Pulmonary artery endothelial cell (primary cell): ENCODE measurements around the gene ZDHHC18. TPM values are rescaled to one million over a fixed set of nuclear protein-coding genes. Genes with fewer than 3 reads are reported as not detected.
"Not testable (repeated sequence)": the region's sequence is repeated elsewhere in the genome, so short reads cannot be mapped to it uniquely, and the experiment has no call there.

Experiments used
- DNase-seq: peaks from one replicate; pipeline ENCODE4 v3.0.0-alpha.2; 2011; ENCODE audit warnings: low read depth, low spot score
- total RNA-seq: library from RNA; depleted of rRNA; stranded (reverse); fragments of >200 nt; gene quantifications from 2 replicates; pipeline ENCODE4 v1.2.3, GENCODE V29; 2014

The ZDHHC18 gene
- total RNA-seq, 1 donor from 2014 or later: 6.5 TPM

GRCh38 chr1:26791148-26791547, 35.3 kb upstream of the ZDHHC18 start:
- no peak for DNase-seq

- DNase-seq: no peak
These were observed 34.9 kb upstream of the ZDHHC18 start for GRCh38 chr1:26791626-26792025.

- DNase-seq: no peak
These were observed 33.6 kb upstream of the ZDHHC18 start for GRCh38 chr1:26792924-26793323.

- no peak for DNase-seq
These were observed 32.1 kb upstream of the ZDHHC18 start for GRCh38 chr1:26794391-26794790.

GRCh38 chr1:26797627-26798026, 28.9 kb upstream of the ZDHHC18 start:
- no peak for DNase-seq

GRCh38 chr1:26799479-26800142, 26.9 kb upstream of the ZDHHC18 start:
- no peak for DNase-seq

- not testable (repeated sequence) for DNase-seq
These were observed 22.6 kb upstream of the ZDHHC18 start for GRCh38 chr1:26803932-26804331.

- not testable (repeated sequence) for DNase-seq
These were observed 16.4 kb upstream of the ZDHHC18 start for GRCh38 chr1:26810105-26810504.

GRCh38 chr1:26811057-26811456, 15.4 kb upstream of the ZDHHC18 start:
- no peak for DNase-seq

- DNase-seq: no peak
These were observed 14.8 kb upstream of the ZDHHC18 start for GRCh38 chr1:26811708-26812107.

GRCh38 chr1:26814377-26814776, 12.1 kb upstream of the ZDHHC18 start:
- no peak for DNase-seq

- no peak for DNase-seq
These were observed 11.6 kb upstream of the ZDHHC18 start for GRCh38 chr1:26814893-26815292.

GRCh38 chr1:26820784-26821269, 5.7 kb upstream of the ZDHHC18 start:
- no peak for DNase-seq

- DNase-seq: no peak
These were observed 3.6 kb upstream of the ZDHHC18 start for GRCh38 chr1:26822737-26823395.

- DNase-seq: no peak
These were observed 1.8 kb upstream of the ZDHHC18 start for GRCh38 chr1:26824731-26825130.

GRCh38 chr1:26827106-26827604, 667 bp downstream of the ZDHHC18 start:
- DNase-seq: no peak

GRCh38 chr1:26827663-26828062, 1.2 kb downstream of the ZDHHC18 start:
- DNase-seq: no peak

- no peak for DNase-seq
These were observed 2.0 kb downstream of the ZDHHC18 start for GRCh38 chr1:26828411-26828991.

GRCh38 chr1:26829184-26829911, 2.9 kb downstream of the ZDHHC18 start:
- no peak for DNase-seq

GRCh38 chr1:26831059-26831458, 4.6 kb downstream of the ZDHHC18 start:
- no peak for DNase-seq

GRCh38 chr1:26831546-26832248, 5.2 kb downstream of the ZDHHC18 start:
- DNase-seq: no peak
